WTC11 (cell line): ENCODE measurements around the gene DIO3. TPM values are rescaled to one million over a fixed set of nuclear protein-coding genes. Genes with fewer than 3 reads are reported as not detected.

Source experiments
- ATAC-seq: fragments of 200-7000 bp; cut with Tn5 transposase; 2 replicates; pipeline ENCODE4 v1.10.0; 2021; ENCODE audit warnings: mild to moderate bottlenecking, moderate library complexity
- CTCF ChIA-PET: fragments of 300-600 bp; sonication (Branson Sonifier 250); formaldehyde crosslinking; loops from one replicate; lab custom pipeline; 2021; ENCODE audit warnings: antibody characterized with exemption; lab: Charles Lee
- POLR2A ChIA-PET: fragments of 350-600 bp; sonication (Branson Sonifier 250); formaldehyde crosslinking; loops from one replicate; lab custom pipeline; 2021; ENCODE audit warnings: antibody characterized with exemption; lab: Charles Lee
- DNase-seq: peaks from one replicate; pipeline ENCODE4 v3.0.0; 2021; ENCODE audit warnings: low spot score
- H3K27ac Mint-ChIP-seq: 2 replicates; pipeline ENCODE4 v1.8.0; 2021; ENCODE audit warnings: mixed read lengths
- H3K27me3 Mint-ChIP-seq: 2 replicates; pipeline ENCODE4 v1.8.0; 2021; ENCODE audit warnings: low read depth, mild to moderate bottlenecking, moderate library complexity, mixed read lengths
- H3K36me3 Mint-ChIP-seq: 2 replicates; pipeline ENCODE4 v1.8.0; 2021; ENCODE audit warnings: mixed read lengths
- H3K4me1 Mint-ChIP-seq: 2 replicates; pipeline ENCODE4 v1.8.0; 2022; ENCODE audit warnings: mixed read lengths
- H3K4me3 Mint-ChIP-seq: 2 replicates; pipeline ENCODE4 v1.8.0; 2021; ENCODE audit warnings: mild to moderate bottlenecking, moderate library complexity, mixed read lengths
- H3K9me3 Mint-ChIP-seq: 2 replicates; pipeline ENCODE4 v1.8.0; 2021; ENCODE audit warnings: mixed read lengths
- CREM ChIP-seq: sonication (generic); formaldehyde crosslinking; IDR thresholded peaks from 2 replicates; pipeline ENCODE4 v1.8.1; 2022; ENCODE audit warnings: mild to moderate bottlenecking, missing genetic modification reagents, moderate library complexity
- ELF4 ChIP-seq: sonication (generic); formaldehyde crosslinking; IDR thresholded peaks from 2 replicates; pipeline ENCODE4 v1.8.1; 2022; ENCODE audit warnings: low read depth, mild to moderate bottlenecking, moderate library complexity, missing genetic modification reagents
- ETV6 ChIP-seq: sonication (generic); formaldehyde crosslinking; IDR thresholded peaks from 2 replicates; pipeline ENCODE4 v1.8.1; 2022; ENCODE audit warnings: mild to moderate bottlenecking, missing genetic modification reagents
- FOXP1 ChIP-seq: sonication (generic); formaldehyde crosslinking; IDR thresholded peaks from 2 replicates; pipeline ENCODE4 v1.8.0; 2022; ENCODE audit warnings: missing genetic modification reagents, mild to moderate bottlenecking, moderate library complexity, borderline replicate concordance
- MXD4 ChIP-seq: fragments of 250-450 bp; sonication (Bioruptor Pico); IDR thresholded peaks from 2 replicates; pipeline ENCODE4 v1.8.0; 2021; ENCODE audit warnings: mild to moderate bottlenecking, moderate library complexity, borderline replicate concordance
- NFE2L1 ChIP-seq: sonication (generic); formaldehyde crosslinking; IDR thresholded peaks from 2 replicates; pipeline ENCODE4 v1.8.1; 2023; ENCODE audit warnings: missing genetic modification reagents
- SMAD3 ChIP-seq: sonication (generic); formaldehyde crosslinking; IDR thresholded peaks from 2 replicates; pipeline ENCODE4 v1.8.0; 2022; ENCODE audit warnings: missing genetic modification reagents, mild to moderate bottlenecking, borderline replicate concordance
- TCF7 ChIP-seq: sonication (generic); formaldehyde crosslinking; IDR thresholded peaks from 2 replicates; pipeline ENCODE4 v1.8.0; 2022; ENCODE audit warnings: mild to moderate bottlenecking, low read depth, missing genetic modification reagents, moderate library complexity
- TEAD1 ChIP-seq: sonication (generic); formaldehyde crosslinking; IDR thresholded peaks from 2 replicates; pipeline ENCODE4 v1.8.0; 2022; ENCODE audit warnings: mild to moderate bottlenecking, missing genetic modification reagents
- TP53 ChIP-seq: sonication (generic); formaldehyde crosslinking; IDR thresholded peaks from 2 replicates; pipeline ENCODE4 v1.8.1; 2023; ENCODE audit warnings: mild to moderate bottlenecking, missing genetic modification reagents
- ZBTB21 ChIP-seq: sonication (generic); formaldehyde crosslinking; IDR thresholded peaks from 2 replicates; pipeline ENCODE4 v1.8.1; 2023; ENCODE audit warnings: mild to moderate bottlenecking, missing genetic modification reagents, borderline replicate concordance
- ZNF121 ChIP-seq: sonication (generic); formaldehyde crosslinking; IDR thresholded peaks from 2 replicates; pipeline ENCODE4 v1.8.0; 2023; ENCODE audit warnings: missing genetic modification reagents
- ZNF138 ChIP-seq: sonication (generic); formaldehyde crosslinking; conservative IDR thresholded peaks from 2 replicates; pipeline ENCODE4 v1.8.1; 2022; ENCODE audit warnings: mild to moderate bottlenecking, moderate library complexity, missing genetic modification reagents
- total RNA-seq: library from RNA; stranded (reverse); gene quantifications from 3 replicates; pipeline ENCODE4 v1.2.3, GENCODE V29; 2021
- TF ChIP-seq, protein P1 (sequence below): fragments of 200-600 bp; IDR thresholded peaks from 2 replicates; pipeline ENCODE4 v1.8.0; 2022; ENCODE audit warnings: antibody characterized with exemption
- TF ChIP-seq, protein P2 (sequence below): fragments of 250-450 bp; sonication (Bioruptor Pico); IDR thresholded peaks from 2 replicates; pipeline ENCODE4 v2.1.2; 2022; ENCODE audit warnings: mild to moderate bottlenecking, moderate library complexity
- TF ChIP-seq, protein P3 (sequence below): sonication (generic); formaldehyde crosslinking; IDR thresholded peaks from 2 replicates; pipeline ENCODE4 v1.8.0; 2022; ENCODE audit warnings: mild to moderate bottlenecking, missing genetic modification reagents
- TF ChIP-seq, protein P4 (sequence below): sonication (generic); formaldehyde crosslinking; IDR thresholded peaks from 2 replicates; pipeline ENCODE4 v1.8.0; 2023; ENCODE audit warnings: missing genetic modification reagents, mild to moderate bottlenecking, borderline replicate concordance

DIO3 gene
- total RNA-seq, 1 experiment from 2014 or later, result 0.52 TPM

DNA sequence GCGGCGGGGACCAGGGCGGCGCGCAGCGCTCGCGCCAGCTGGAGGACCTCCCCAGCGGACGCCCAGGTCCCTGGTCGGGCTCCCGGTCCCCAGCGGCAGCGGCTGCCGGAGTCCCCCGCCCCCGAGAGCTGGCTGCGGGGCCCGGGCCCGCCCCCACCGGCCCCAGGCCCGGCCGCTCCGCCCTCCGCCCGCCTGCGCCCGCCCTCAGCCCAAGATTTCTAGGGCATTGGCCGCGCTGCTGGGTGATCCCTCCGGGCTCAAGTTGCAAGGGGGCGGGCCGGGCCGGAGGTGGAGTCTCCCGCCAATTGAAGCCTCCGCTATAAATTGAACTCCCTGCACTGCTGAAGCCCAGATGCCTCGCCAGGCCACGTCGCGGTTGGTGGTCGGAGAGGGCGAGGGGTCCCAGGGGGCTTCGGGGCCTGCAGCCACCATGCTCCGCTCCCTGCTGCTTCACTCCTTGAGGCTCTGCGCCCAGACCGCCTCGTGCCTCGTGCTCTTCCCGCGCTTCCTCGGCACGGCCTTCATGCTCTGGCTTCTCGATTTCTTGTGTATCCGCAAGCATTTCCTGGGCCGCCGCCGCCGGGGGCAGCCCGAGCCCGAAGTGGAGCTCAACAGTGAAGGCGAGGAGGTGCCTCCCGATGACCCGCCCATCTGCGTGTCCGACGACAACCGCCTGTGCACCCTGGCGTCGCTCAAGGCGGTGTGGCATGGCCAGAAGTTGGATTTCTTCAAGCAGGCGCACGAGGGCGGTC lies at the start of gene DIO3 (continued):
- TF ChIP-seq ZBTB21 (CRISPR knock-in tag) (peak; percentile 57; the same call in 1 of the 2 replicates), TEAD1 (peak; percentile 94), CREM (peak; percentile 67; the same call in 1 of the 2 replicates), MXD4 (no peak), NFE2L1 (CRISPR knock-in tag) (peak; percentile 87; the same call in 1 of the 2 replicates), ETV6 (CRISPR knock-in tag) (peak; percentile 94), TP53 (CRISPR knock-in tag) (peak; percentile 84), FOXP1 (CRISPR knock-in tag) (peak; percentile 98), SMAD3 (CRISPR knock-in tag) (0 out of 2 replicates have a peak, but pooled peaks have one; percentile 81), TCF7 (peak; percentile 70; the same call in 1 of the 2 replicates)
- TF ChIP-seq, protein P1, sequence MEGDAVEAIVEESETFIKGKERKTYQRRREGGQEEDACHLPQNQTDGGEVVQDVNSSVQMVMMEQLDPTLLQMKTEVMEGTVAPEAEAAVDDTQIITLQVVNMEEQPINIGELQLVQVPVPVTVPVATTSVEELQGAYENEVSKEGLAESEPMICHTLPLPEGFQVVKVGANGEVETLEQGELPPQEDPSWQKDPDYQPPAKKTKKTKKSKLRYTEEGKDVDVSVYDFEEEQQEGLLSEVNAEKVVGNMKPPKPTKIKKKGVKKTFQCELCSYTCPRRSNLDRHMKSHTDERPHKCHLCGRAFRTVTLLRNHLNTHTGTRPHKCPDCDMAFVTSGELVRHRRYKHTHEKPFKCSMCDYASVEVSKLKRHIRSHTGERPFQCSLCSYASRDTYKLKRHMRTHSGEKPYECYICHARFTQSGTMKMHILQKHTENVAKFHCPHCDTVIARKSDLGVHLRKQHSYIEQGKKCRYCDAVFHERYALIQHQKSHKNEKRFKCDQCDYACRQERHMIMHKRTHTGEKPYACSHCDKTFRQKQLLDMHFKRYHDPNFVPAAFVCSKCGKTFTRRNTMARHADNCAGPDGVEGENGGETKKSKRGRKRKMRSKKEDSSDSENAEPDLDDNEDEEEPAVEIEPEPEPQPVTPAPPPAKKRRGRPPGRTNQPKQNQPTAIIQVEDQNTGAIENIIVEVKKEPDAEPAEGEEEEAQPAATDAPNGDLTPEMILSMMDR, result no peak
- TF ChIP-seq, protein P2, sequence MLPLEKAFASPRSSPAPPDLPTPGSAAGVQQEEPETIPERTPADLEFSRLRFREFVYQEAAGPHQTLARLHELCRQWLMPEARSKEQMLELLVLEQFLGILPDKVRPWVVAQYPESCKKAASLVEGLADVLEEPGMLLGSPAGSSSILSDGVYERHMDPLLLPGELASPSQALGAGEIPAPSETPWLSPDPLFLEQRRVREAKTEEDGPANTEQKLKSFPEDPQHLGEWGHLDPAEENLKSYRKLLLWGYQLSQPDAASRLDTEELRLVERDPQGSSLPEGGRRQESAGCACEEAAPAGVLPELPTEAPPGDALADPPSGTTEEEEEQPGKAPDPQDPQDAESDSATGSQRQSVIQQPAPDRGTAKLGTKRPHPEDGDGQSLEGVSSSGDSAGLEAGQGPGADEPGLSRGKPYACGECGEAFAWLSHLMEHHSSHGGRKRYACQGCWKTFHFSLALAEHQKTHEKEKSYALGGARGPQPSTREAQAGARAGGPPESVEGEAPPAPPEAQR (CRISPR knock-in tag), result no peak
- TF ChIP-seq, protein P3, sequence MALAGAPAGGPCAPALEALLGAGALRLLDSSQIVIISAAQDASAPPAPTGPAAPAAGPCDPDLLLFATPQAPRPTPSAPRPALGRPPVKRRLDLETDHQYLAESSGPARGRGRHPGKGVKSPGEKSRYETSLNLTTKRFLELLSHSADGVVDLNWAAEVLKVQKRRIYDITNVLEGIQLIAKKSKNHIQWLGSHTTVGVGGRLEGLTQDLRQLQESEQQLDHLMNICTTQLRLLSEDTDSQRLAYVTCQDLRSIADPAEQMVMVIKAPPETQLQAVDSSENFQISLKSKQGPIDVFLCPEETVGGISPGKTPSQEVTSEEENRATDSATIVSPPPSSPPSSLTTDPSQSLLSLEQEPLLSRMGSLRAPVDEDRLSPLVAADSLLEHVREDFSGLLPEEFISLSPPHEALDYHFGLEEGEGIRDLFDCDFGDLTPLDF (CRISPR knock-in tag), result peak; percentile 90
- TF ChIP-seq, all 79 proteins: peak for 38

DNA sequence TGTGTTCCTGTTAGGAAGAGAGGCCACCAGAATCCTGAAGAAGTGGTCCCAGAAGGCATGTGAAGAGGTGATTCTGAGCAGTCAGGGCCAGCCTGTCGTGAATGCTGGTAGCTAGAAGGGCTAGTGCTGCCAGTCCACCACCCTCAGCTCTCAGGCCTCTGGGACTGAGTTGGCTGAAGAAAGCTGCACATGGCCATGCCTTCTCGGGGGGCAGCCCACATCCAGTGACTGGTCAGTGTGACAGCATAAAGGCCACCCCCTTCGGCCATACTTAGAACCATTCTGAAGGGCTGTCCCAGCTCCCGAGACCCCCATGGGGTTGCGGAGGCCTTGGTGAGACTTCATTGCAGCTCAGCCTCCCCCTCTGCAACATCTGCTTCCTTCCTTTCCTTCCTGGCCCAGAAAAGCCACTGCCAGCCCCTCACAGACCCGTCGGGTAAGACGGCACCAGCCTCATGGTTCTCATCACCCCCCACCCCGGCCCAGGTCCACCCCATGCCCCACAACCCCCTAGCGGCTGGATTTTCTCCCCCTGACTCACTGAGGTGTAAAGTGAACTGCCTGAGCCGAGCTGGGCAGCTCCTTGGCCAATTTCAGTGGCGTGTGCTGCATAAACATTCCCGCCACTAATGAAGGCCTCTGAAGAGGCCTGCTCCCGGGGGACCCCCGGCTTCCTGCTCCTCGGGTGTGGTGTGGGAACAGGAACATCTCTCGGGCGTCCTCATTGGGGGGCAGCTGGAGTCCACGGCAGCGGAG lies 49.5 kb upstream of the DIO3 start:
- CTCF ChIA-PET, result interaction anchor here (0.9 to 1.2 kb wide), 2 partner anchors 10 to 12 kb away, joined by 3 to 7 read pairs; no protein-coding TSS in a partner anchor
- ATAC-seq, result no peak

More for the DNA sequence above, 49.5 kb upstream of the DIO3 start:
- no peak overlapping the region for H3K27ac Mint-ChIP-seq
- no peak overlapping the region for H3K4me3 Mint-ChIP-seq
- H3K4me1 Mint-ChIP-seq, result no peaks in the 10 kb centered on the region
- no peak for TF ChIP-seq ZNF121
- TF ChIP-seq, protein P4, sequence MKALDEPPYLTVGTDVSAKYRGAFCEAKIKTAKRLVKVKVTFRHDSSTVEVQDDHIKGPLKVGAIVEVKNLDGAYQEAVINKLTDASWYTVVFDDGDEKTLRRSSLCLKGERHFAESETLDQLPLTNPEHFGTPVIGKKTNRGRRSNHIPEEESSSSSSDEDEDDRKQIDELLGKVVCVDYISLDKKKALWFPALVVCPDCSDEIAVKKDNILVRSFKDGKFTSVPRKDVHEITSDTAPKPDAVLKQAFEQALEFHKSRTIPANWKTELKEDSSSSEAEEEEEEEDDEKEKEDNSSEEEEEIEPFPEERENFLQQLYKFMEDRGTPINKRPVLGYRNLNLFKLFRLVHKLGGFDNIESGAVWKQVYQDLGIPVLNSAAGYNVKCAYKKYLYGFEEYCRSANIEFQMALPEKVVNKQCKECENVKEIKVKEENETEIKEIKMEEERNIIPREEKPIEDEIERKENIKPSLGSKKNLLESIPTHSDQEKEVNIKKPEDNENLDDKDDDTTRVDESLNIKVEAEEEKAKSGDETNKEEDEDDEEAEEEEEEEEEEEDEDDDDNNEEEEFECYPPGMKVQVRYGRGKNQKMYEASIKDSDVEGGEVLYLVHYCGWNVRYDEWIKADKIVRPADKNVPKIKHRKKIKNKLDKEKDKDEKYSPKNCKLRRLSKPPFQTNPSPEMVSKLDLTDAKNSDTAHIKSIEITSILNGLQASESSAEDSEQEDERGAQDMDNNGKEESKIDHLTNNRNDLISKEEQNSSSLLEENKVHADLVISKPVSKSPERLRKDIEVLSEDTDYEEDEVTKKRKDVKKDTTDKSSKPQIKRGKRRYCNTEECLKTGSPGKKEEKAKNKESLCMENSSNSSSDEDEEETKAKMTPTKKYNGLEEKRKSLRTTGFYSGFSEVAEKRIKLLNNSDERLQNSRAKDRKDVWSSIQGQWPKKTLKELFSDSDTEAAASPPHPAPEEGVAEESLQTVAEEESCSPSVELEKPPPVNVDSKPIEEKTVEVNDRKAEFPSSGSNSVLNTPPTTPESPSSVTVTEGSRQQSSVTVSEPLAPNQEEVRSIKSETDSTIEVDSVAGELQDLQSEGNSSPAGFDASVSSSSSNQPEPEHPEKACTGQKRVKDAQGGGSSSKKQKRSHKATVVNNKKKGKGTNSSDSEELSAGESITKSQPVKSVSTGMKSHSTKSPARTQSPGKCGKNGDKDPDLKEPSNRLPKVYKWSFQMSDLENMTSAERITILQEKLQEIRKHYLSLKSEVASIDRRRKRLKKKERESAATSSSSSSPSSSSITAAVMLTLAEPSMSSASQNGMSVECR (CRISPR knock-in tag), result no peak
- no peak for TF ChIP-seq ELF4 (CRISPR knock-in tag)
- no peak for TF ChIP-seq ZNF138
- H3K27me3 Mint-ChIP-seq, result no peaks in the 10 kb centered on the region; the same call in 1 of the 2 replicates
- DNase-seq, result no peak
- peaks cover 13% of the 10 kb centered on the region for H3K36me3 Mint-ChIP-seq
- peaks cover 14% of the 10 kb centered on the region for H3K9me3 Mint-ChIP-seq
- POLR2A ChIA-PET, result no interaction called here
